NCI-H2029 treated with DMSO at 0.1 percent for 48 hours (cell line): Measurements from ENCODE around the gene RXRB.
"Not testable (repeated sequence)": the region's sequence is repeated elsewhere in the genome, so short reads cannot be mapped to it uniquely, and the experiment has no call there.

Source experiments
- DNase-seq: peaks from one replicate; lab custom pipeline; 2025; lab: John Stamatoyannopoulos, UW

RXRB gene

DNA sequence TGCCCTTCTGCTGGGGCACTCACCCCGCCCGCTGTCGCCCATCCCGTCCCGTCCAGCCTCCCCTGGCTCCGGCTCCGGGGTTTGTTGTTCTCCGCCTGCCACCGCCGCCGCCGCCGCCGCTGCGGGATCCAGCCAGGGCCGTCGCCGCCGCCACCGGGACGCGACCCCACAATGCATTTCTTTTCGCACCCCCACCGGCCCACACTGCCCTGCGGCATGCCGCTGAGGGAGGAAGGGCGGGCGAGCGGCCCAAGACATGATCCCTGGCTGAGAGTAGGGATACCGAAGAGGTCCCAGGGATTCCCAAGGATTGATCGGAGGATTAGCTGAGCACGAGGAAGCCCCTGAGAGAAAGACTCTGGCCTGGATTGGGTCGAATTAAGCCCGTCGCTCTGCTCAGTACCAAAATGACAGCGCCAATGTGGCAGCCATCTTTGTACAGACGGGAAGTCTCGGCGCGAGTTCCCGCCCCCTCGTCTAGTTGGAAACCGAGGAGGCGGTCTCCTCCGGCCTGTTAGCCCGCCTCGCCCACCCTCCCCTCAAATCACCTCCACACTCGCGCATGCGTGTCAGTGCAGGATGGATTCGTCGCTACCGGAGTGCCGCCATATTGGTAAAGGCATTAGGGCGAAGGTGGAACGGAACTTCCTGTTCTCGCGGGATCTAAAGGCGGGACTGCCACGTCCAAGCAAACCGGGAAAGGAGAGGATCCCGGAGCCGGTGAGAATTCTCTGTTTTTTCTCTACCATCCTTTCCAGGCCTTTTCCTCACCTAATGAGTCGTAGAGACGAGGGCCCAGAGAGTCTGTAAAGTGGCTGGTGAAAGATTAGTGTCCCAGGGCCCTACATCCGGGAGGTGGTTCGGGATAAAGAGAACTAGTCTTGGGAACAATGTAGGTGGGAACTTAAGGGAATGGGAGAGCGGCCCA lies at the start of gene RXRB, which contains the start of gene SLC39A7:
Gene RXRB (minus strand): TSS at position 447 of the 928 bp plus-strand sequence. CDS start 189 bp downstream, at position 258.
Gene SLC39A7 (plus strand): TSS at position 649 of the 928 bp plus-strand sequence. CDS start 379 bp downstream, outside the sequence.
- DNase-seq: peak; percentile 94

DNA sequence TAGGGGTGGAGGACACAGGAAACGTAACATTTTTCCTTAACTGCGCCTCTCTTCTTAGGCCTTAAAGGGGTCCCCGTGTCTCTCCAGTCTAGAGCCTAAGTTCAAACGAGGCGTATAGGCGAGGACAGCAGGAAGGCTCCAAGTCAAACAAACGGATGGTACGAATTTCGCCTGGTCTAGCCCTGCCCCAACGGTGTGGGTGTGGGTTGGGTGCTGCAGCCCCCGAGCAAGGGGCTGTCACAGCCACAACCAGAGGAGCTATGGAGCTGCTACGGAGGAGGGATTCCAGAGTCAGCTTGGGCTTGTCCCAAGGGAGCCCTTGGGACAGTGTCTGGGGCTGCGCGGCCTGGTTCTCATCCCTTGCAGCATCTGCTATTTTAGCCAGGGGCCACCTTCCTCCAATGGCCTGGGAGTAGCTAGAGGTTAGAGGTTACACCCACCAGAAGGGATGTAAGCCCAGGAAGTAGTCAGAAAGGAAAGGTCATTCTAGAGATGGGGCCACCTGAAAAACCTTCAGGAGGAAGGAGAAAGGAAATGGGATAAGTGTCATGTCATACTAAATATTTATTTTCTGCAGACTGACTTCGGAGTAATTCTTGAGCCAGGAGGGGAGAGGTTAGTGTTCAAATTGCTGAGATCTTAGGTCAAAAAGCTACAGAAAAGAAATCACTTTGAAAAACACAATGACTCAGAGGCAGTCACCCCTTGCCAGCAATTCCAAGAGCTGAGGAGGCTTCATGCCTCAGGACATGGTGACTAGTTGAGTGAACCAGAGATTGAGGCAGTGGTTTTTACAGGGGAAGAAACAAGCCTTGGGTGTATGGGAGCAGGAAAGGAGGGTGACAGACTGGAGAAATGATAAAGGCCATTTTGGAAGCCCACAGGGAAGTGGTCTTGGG lies 49.5 kb upstream of the RXRB start:
- DNase-seq: no peak

DNA sequence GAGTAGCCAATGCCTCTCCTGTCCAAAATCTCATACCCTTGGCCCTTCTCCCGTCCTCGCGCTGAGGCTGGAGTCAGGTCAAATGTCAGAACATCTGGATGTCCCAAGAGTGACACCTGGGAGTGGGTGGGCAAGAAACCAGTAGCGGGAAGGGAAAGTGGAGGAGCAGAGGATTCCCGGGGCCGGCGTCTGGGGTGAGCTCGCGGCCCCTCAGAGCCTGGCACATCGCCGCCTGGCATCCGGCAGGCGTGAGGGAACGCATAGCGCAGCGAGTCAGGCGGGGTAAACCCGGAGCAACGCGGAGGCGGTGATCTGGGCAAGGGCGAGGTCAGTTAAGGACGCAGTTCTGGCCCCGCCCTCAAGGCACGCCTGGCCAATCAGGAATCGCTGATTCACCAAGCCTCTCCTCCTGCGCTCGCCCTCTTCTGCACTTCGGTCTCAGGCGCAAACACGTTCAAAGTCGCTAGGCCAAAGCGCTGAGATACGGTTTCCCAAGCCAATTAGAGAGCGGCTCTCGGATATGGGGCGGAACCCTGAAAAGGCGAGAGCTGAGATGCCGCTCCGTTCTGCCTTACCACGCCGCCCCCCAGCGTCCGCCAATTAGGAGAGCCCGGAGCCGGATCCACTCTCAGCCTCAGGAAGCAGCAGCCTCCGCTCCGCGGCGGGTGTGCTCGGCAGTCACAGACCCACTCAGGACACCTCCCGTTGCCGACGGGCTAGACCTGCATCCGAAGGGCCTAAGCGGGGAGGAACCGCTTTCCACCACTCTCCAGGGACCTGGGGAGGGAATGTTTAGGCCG lies 48.7 kb upstream of the RXRB start:
- peak; percentile 95 for DNase-seq

DNA sequence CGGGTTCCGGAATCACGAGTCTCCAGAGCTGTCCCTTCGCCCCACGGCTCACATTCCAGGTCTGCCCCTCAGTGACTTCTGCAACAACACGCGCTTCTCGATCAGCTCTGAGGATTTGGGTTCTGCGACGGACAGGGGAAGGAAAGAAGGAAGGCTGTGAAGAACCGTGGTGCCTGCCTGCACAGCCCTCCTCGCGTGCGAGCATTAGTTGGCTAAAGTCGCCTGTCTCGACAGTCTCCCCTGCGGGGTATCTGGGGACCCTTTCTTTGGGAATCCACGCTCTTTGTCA lies 48.1 kb upstream of the RXRB start:
- DNase-seq: peak; percentile 28

DNA sequence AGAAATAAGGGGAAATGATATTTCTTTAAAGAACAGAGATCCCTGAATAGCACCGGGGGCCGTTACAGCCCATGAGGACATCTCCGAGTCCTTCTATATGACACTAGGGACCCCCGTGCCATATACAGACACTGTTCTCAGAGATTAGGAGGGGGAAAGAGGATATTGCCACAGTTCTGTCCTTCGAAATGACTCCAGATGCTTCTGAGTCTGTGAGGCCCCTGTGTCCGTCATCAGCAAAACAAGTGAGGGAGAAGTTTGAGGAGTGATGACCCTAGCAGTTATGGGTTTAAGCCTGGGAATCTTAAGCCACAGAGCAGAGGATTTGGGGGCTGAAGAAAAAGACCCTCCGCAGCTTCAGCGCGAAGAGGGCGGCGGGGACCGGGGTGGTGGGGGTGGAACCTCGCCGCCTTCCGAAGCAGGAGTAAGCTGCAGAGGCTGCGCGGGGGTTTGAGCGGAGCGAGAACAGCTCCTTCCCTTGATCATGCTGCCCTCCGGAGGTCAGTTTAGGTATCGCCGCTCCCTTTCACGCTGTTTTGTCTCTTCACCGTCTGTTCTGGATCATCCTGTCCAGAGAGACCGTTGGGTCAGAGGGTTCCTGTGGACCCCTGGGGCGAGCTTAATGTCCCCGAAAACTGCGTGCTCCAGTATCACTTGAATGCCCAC lies 47.6 kb upstream of the RXRB start:
- peak; percentile 70 for DNase-seq

DNA sequence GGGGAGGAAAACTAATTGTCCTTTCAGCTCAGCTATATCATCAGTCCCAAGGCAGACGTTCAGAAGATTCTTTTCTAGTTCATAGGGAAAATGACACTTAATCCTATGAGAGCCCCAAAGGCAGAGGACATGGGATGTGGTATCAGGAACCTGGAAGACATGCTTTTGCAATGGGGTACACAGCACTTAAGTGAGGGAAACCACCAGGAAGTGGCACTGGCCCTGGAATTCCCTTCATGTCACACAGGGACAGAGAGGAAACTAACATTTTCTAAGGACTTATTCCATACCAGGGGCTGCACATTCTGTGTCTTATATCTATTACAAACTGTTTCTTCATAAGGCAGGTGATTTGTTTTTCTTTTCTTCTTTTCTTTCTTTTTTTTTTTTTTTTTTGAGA lies 43.0 kb upstream of the RXRB start:
- no peak for DNase-seq

DNA sequence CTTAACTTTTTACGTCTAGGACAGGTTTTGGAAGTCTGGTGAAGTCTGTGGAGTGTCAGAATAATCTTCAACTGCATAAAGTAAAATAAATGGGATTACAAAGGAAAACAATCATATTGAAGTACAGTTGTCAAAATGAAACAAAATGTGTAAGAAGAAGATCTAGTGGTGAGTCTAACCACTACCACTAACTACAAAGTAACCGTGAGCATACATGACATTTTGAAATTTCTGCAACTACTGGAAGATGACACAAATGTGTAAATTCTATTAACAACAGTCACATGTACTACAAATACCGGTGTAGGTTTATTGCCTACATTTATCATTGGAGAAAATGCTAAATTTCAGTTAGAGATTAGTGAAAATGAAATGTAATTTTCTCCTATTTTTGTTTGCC lies 41.5 kb upstream of the RXRB start:
- DNase-seq: no peak

DNA sequence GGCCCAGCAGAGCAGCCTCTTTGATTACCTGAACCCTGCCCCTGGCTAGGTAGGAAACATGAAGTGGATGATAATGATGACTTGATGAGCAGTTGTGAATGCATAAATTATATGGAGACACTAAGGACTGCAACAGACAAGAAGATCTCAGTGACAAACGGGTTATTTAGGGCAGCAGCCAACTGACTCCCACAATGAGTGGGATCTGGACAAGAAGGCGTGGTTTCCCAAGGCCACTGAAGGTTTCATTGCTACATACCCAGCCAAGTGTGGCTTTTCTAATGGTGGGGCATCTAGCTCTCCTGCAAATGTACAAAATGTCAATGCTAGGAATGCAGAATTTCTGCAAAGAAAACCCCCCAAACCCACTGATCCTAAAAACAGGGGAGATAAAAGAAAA lies 37.3 kb upstream of the RXRB start:
- no peak for DNase-seq

DNA sequence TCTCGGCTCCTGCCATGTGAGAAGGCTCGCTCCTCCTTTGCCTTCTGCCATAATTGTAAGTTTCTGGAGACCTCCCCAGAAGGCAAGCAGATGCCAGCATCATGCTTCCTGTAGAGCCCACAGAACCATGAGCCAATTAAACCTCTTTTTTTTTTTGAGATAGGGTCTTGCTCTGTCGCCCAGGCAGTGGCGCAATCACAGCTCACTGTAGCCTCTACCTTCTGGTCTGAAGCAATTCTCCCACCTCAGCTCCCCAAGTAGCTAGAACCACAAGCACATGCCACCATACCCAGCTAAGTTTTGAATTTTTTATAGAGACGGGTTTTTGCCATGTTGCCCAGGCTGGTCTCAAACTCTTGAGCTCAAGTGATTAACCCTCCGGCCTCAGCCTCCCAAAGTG lies 36.4 kb upstream of the RXRB start:
- no peak for DNase-seq

DNA sequence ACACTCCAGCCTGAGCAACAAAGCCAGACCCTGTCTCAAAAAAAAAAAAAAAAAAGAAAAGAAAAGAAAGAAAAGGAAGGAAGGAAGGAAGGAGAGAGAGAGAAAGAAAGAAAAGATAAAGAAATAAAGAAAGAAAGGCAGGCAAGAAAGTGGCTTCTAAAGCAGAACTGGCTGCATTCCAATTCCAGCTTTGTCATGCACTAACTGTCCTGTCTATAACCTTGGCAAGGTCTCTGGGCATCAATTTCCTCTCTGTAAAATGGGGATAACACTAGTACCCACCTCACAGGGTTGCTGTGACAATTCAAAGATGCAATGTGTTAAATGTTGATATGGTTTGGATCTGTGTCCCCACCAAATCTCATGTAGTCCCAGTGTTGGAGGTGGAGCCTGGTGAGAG lies 35.9 kb upstream of the RXRB start:
- DNase-seq: no peak

DNA sequence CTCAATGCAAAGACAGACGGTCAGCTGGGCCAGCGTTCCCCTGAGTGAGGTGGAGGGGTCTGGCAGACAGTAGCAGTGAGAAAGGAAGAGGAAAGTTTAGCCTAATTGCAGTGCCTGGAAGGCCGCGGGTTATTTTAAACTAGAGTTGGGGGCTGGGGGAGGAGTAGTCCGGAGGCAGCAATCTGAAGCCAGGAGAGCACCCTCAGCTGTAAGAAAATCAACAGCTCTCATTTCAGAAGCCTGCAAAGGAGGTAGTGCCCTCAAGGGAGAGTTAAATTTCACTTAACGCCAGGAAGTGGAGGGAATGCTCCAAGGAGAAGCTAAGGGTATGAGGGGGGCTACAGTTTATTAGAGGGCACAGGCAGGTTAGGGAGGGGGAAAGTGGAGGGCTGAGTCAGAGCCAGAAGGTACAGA lies 34.8 kb upstream of the RXRB start:
- DNase-seq: no peak

DNA sequence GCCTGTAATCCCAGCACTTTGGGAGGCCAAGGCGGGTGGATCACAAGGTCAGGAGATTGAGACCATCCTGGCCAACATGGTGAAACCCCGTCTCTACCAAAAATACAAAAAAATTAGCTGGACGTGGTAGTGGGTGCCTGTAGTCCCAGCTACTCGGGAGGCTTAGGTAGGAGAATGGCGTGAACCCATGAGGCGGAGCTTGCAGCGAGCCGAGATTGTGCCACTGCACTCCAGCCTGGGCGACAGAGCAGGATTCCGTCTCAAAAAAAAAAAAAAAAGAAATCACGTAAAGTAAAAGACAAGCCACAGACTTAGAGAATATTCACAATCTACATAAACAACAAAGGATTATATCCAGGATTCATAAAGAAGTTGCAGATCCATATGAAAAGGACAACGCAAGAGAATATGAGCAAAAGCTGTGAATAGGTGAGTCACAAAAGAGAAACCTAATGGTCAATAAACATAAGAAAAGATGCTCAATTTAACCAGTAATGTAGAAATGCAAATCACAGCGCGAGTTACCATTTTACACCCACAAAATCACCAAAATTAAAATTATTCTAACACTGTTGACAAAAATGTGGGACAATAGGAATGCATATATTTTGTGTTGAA lies 26.1 kb upstream of the RXRB start:
- not testable (repeated sequence) for DNase-seq

DNA sequence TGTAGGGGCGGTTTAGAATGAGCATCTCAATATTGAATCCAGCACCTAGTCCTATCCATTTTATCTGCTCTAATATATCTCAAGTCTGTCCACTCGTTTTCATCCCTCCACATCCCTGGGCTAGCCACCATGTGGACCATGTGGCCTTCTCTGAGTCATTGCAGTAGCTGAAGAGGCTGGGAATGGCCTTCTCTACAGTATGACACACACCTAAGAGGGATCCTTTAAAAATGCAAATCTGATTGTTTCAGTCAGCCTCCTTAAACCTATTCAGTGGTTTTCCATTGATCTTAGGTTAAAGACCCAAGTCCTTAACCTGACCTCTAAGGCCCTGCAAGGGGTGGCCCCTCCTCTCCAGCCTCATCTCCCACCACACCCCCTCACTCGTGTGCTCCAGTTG lies 17.2 kb upstream of the RXRB start:
- no peak for DNase-seq

DNA sequence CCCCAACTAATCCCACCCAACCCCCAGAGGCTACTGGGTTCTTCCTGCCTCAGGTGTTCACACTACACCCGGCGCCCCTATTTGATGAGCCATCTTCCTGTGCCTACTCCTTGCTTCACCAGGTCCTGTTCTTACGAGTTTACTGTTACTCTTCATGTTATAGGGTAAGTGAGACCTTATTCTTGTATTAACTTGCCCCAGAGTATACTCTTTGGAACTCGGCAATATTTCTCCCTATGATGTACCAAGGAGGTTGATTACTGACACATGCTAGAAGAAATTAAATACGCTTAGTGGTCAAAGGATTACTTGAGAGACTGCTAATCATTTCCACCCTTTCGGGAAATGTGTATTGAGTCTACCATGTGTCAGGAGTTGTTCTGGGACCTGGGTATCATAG lies 16.8 kb upstream of the RXRB start:
- no peak for DNase-seq

DNA sequence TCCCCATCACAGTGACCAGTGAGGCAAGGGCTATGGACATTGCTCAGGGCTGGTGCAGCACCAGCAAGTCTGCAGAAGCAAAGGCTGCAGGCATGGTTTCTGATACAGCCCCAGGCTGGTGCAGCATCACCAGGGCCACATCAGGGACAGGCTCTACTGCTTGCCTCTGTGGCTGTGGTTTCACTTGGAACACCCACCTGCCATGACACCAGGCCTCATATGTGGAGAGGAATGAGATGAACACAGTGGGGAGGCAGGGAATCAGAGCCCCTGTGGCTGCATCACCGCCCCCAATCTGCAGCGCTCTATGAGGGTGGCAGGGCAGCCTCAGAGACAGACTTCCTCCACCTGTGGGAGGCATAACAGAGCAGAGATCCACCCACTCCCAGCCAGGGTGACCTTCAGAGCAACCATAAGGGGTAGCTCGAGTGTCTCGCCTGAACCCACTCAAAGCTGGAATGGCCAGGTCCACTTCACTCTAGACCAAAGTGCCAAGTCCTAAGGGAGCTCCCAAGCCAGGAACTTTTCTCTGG lies 15.7 kb upstream of the RXRB start:
- no peak for DNase-seq

DNA sequence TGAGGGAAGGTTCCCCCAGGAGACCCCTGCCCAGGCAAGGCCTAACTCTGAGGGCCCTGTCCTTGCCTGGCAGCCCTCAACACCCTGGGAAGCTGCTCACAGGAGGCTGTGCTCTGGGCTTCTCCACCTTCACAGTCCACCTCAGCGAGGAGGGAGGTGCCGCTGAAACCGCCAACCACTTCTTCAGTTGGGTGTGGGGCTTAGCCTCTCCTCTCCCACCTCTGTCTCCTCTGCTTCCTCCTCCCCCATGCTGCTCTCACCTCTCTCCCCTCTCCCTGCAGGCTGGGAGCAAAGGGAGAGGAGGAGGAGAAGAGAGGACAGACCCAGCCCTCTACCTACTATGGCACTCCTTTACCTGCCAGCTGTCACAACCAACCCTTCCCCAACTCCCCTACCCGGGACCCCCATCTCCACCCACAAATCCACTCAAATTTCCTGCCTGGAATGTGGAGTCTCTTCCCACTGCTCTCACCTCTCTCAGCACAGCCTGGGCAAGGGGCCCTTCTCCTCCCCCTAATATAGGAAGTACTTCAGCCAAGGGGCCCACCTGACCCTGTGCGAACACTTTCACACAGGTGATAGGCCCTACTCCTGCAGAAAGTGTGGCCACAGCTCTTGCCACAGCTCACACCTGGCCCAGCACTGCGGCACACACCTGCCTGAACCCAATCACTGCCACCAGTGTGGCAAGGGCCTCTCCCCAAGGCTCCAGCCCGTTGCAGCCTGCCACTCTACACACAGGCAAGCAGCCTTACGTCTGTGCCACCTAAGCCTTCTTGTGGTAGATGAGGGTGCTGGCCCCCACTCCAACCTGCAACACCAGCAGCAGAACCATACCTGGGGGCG lies 15.0 kb upstream of the RXRB start:
- DNase-seq: no peak

DNA sequence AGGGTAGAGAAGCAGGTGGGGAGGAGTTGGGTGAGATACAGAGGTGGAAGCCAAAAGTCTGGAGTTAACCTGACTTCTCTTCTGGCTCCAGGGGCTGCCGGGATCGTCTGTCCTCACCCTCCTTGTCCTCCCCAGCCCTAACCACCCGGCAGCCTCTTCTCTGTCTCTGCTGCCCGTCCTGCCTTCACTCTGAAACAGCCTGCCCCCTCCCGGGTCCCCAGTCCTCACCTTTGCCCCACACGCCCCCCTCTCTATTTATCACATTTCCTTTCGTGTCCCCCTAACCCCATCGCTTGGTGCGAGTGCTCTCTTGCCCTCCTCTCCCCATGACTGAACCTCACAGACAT lies 13.5 kb upstream of the RXRB start:
- no peak for DNase-seq

DNA sequence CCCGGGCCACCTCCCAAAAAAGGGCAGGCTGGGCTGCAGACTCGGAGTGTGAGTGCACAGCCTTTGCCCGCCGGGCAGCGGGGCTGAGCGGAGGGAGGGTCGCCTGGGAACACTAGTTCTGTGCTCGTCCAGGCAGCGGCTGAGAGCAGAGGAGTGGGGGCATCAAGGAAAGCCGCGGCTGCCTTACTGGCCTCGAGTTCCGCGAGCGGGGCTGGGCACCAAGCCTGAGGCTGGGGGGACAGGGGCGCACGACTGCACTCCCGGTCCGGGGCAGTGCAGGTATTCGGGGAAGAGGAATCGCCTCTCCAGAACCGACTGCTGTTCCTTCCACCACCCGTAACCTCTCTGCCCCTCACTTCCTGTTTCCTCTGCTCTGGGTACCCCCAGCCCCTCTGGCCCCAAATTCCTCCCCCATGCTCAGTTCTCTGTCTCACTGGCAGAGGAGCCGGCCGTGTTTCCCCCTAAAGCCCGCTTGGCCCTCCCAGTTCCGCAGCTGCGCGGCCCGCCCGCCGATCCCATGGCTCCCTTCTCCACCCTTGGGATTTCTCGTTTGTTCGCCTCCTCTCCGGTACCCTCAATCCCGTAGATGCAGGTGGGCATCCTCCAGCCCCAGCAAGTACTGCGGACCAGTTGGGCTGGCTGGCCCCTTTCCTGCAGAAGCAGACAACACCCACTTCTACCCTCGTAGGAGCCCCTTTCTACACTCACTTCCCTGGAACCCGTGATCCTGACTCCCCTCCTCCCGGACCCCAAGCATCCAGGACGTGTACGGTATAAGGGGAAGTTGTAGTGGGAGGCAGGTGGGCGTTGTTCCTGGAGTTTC lies 12.9 kb upstream of the RXRB start:
- DNase-seq: no peak

DNA sequence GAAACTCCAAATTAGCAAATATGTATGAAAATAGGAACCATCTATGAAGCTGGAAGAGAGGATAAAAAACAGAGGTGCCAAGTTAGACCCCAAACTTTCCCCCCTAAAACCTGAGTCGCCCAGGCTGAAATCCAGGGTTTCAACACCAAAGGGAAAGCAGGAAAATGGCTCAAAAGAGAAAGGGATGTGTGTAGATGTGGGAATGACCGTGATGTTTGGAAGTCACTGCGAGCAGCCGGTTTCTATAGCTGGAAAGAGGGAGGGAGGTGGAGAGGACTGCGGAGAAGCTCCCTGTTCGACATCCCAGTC lies 12.3 kb upstream of the RXRB start:
- no peak for DNase-seq
